OCI-LY3 (cell line): Measurements from ENCODE around the gene RCN2.

Source experiments
- EZH2phosphoT487 ChIP-seq: fragments of 200-600 bp; shearing (Covaris generic); IDR thresholded peaks from 2 replicates; pipeline ENCODE4 v1.6.1; 2018; ENCODE audit warnings: antibody characterized with exemption, mixed run types, low read depth
- TF ChIP-seq, protein P1 (sequence below): fragments of 200-600, 300-600 bp; sonication (generic); IDR thresholded peaks from 2 replicates; pipeline ENCODE4 v1.5.1; 2014; ENCODE audit warnings: antibody characterized with exemption, low read length, low read depth

DNA sequence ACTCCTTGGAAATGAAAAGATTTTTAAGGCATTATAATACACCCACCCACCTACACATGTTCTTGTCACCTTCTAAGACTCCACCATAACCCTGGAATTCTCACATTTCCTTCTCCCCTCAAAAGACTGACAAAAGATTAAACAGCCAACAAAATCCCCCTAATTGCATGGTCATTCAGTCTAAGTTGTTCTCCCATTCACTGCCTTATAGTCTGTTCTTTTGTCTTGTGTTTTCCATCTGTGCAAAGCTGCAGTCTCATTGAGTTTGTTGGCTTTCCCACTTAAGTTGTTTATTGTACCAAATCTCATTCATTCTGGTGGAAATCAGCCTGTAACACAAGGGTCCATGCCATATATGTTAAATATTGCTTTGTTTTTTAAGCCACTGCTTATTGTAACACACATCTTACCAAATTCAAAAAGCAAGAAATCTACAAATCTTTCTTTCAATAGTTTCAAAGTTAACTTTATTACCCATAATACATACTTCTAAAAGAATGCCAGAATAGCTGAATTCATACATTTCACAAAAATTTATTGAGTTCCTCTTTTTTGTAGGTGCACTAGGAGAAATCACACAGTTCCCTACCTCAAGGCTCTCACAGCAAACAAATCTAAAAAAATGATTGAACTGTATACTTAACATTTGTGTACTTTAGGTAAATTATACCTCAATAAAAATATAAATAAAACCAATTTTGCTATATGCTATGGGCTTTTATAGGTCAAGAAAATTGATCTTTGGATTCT is 2.4 kb upstream of the RCN2 start:
- TF ChIP-seq, protein P1, sequence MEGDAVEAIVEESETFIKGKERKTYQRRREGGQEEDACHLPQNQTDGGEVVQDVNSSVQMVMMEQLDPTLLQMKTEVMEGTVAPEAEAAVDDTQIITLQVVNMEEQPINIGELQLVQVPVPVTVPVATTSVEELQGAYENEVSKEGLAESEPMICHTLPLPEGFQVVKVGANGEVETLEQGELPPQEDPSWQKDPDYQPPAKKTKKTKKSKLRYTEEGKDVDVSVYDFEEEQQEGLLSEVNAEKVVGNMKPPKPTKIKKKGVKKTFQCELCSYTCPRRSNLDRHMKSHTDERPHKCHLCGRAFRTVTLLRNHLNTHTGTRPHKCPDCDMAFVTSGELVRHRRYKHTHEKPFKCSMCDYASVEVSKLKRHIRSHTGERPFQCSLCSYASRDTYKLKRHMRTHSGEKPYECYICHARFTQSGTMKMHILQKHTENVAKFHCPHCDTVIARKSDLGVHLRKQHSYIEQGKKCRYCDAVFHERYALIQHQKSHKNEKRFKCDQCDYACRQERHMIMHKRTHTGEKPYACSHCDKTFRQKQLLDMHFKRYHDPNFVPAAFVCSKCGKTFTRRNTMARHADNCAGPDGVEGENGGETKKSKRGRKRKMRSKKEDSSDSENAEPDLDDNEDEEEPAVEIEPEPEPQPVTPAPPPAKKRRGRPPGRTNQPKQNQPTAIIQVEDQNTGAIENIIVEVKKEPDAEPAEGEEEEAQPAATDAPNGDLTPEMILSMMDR, result no peak
- TF ChIP-seq EZH2phosphoT487, result no peak
